GM23338 (cell line): Measurements from ENCODE around the gene ZNF426. TPM values are rescaled to one million over a fixed set of nuclear protein-coding genes. Genes with fewer than 3 reads are reported as not detected.
A peak's percentile ranks its signal among the peaks of the same experiment; 100 is the strongest.

Experiments
- ATAC-seq: fragments of 200-7000 bp; cut with Tn5 transposase; 3 replicates; pipeline ENCODE4 v1.9.1; 2020
- DNase-seq: peaks from one replicate; pipeline ENCODE4 v3.0.0-alpha.2; 2015; ENCODE audit warnings: low spot score
- H2AFZ ChIP-seq: fragments of 200-600 bp; sonication (generic); 2 replicates; pipeline ENCODE4 v1.8.0; 2016; ENCODE audit warnings: antibody characterized with exemption, mild to moderate bottlenecking, moderate library complexity
- H3F3A ChIP-seq: fragments of 200-600 bp; sonication (generic); replicated peaks from 2 replicates; pipeline ENCODE4 v1.8.0; 2017; ENCODE audit warnings: antibody characterized with exemption, mixed run types, low read depth
- H3K27ac ChIP-seq: fragments of 200-600 bp; sonication (generic); 2 replicates; pipeline ENCODE4 v1.6.1; 2016; ENCODE audit warnings: low read depth
- H3K27me3 ChIP-seq: fragments of 200-600 bp; sonication (generic); 2 replicates; pipeline ENCODE4 v1.8.0; 2016; ENCODE audit warnings: mild to moderate bottlenecking, mixed run types, moderate library complexity; ENCODE audit not compliant: insufficient read depth
- H3K36me3 ChIP-seq: fragments of 200-600 bp; sonication (generic); 2 replicates; pipeline ENCODE4 v1.8.0; 2016; ENCODE audit warnings: mild to moderate bottlenecking; ENCODE audit not compliant: insufficient read depth
- H3K4me1 ChIP-seq: fragments of 200-600 bp; sonication (generic); 2 replicates; pipeline ENCODE4 v1.8.0; 2016; ENCODE audit warnings: mild to moderate bottlenecking, moderate library complexity; ENCODE audit not compliant: insufficient read depth
- H3K4me2 ChIP-seq: fragments of 200-600 bp; sonication (generic); 2 replicates; pipeline ENCODE4 v1.7.1; 2017; ENCODE audit warnings: mixed run types
- H3K4me3 ChIP-seq: fragments of 200-600 bp; sonication (generic); 2 replicates; pipeline ENCODE4 v1.6.1; 2016; ENCODE audit warnings: mixed run types
- H3K79me2 ChIP-seq: fragments of 200-600 bp; sonication (generic); replicated peaks from 2 replicates; pipeline ENCODE4 v1.8.0; 2017; ENCODE audit warnings: mild to moderate bottlenecking; ENCODE audit not compliant: insufficient read depth
- H3K9me2 ChIP-seq: fragments of 200-600 bp; sonication (generic); 2 replicates; pipeline ENCODE4 v1.8.0; 2017; ENCODE audit not compliant: insufficient read depth
- H4K20me1 ChIP-seq: fragments of 200-600 bp; sonication (generic); replicated peaks from 2 replicates; pipeline ENCODE4 v1.8.0; 2017; ENCODE audit warnings: mild to moderate bottlenecking; ENCODE audit not compliant: insufficient read depth
- H3K27ac Mint-ChIP-seq: 2 replicates; pipeline ENCODE4 v1.8.0; 2020; ENCODE audit warnings: inconsistent platforms, mild to moderate bottlenecking, moderate library complexity, mixed read lengths
- H3K27me3 Mint-ChIP-seq: 3 replicates; pipeline ENCODE4 v1.8.0; 2022; ENCODE audit warnings: low read depth, mild to moderate bottlenecking, moderate library complexity, mixed read lengths, inconsistent platforms; ENCODE audit not compliant: insufficient read depth, poor library complexity
- H3K36me3 Mint-ChIP-seq: 3 replicates; pipeline ENCODE4 v1.8.0; 2021; ENCODE audit warnings: low read depth, mild to moderate bottlenecking, inconsistent platforms, moderate library complexity, mixed read lengths
- H3K4me1 Mint-ChIP-seq: 3 replicates; pipeline ENCODE4 v1.8.0; 2020; ENCODE audit warnings: mild to moderate bottlenecking, inconsistent platforms, mixed read lengths
- H3K4me3 Mint-ChIP-seq: 3 replicates; pipeline ENCODE4 v1.8.0; 2021; ENCODE audit warnings: moderate library complexity, mild to moderate bottlenecking, inconsistent platforms, mixed read lengths
- H3K9me3 Mint-ChIP-seq: 3 replicates; pipeline ENCODE4 v1.8.0; 2020; ENCODE audit warnings: moderate library complexity, mild to moderate bottlenecking, inconsistent platforms, mixed read lengths
- CTCF ChIP-seq, 2 experiments: fragments of 200-600 bp in 1 of 2; sonication (generic) in 1 of 2; conservative IDR thresholded peaks; 2 replicates each; pipeline versions ENCODE4 v1.5.1 to v1.6.1; 2016 to 2017; ENCODE audit warnings: antibody characterized with exemption in 2 of 2, low read depth in 2 of 2, mild to moderate bottlenecking in 2 of 2, moderate library complexity in 1 of 2
- EZH2phosphoT487 ChIP-seq: fragments of 200-600 bp; sonication (generic); IDR thresholded peaks from one replicate; pipeline ENCODE4 v1.8.1; 2018; ENCODE audit warnings: antibody characterized with exemption; ENCODE audit not compliant: unreplicated experiment
- JUNB ChIP-seq: IDR thresholded peaks from one replicate; pipeline ENCODE4 v1.6.1; 2016; ENCODE audit warnings: antibody characterized with exemption; ENCODE audit not compliant: unreplicated experiment
- NANOG ChIP-seq: IDR thresholded peaks from 2 replicates; pipeline ENCODE4 v1.6.1; 2016; ENCODE audit warnings: antibody characterized with exemption, borderline replicate concordance
- ZNF462 ChIP-seq: fragments of 250-450 bp; sonication (Bioruptor Pico); IDR thresholded peaks from 2 replicates; pipeline ENCODE4 v1.5.0; 2020; ENCODE audit warnings: mild to moderate bottlenecking, moderate library complexity
- polyA plus RNA-seq: library from polyadenylated mRNA; unstranded; fragments of >200 nt; fragmentation: Nextera tagmentation; extraction: Ambion mirVana; gene quantifications from 2 replicates; pipeline ENCODE4 v1.2.1, GENCODE V29; 2016
- total RNA-seq: library from RNA; depleted of rRNA; stranded (reverse); fragments of >200 nt; shearing (Covaris generic); gene quantifications from 2 replicates; pipeline ENCODE4 v1.2.3, GENCODE V29; 2014

Gene ZNF426
- total and polyA plus RNA-seq, 2 experiments from 2014 or later, result 11.0 to 22.7 TPM

- H4K20me1 ChIP-seq, result no peaks in the 10 kb centered on the region
- H3K27me3 ChIP-seq, result no peaks in the 10 kb centered on the region
- H3K79me2 ChIP-seq, result no peaks in the 10 kb centered on the region
- Mint-ChIP-seq H3K27me3 (peaks cover 5% of the 10 kb centered on the region), H3K27ac (no peak overlapping the region), H3K4me3 (no peak overlapping the region), H3K36me3 (peaks cover 27% of the 10 kb centered on the region; the same call in 2 of the 3 replicates), H3K4me1 (no peaks in the 10 kb centered on the region), H3K9me3 (peaks cover 95% of the 10 kb centered on the region)
- TF ChIP-seq NANOG (no peak), CTCF (conservative IDR thresholded peaks at IDR 0.05; ENCODE audit: low read depth in 2 of 2) (no peak), EZH2phosphoT487 (no peak), JUNB (no peak)
- no peaks in the 10 kb centered on the region for H3F3A ChIP-seq
- no peak overlapping the region for H3K4me3 ChIP-seq
- no peaks in the 10 kb centered on the region for H3K9me2 ChIP-seq
- H3K27ac ChIP-seq, result no peak overlapping the region
- peaks cover 5% of the 10 kb centered on the region; the same call in 1 of the 2 replicates for H3K36me3 ChIP-seq
- no peak overlapping the region for H2AFZ ChIP-seq
- ATAC-seq, result no peak
- DNase-seq, result no peak
- no peak overlapping the region for H3K4me2 ChIP-seq
- H3K4me1 ChIP-seq, result no peaks in the 10 kb centered on the region
These were observed 37.6 kb downstream of the ZNF426 start for GRCh38 chr19:9500796-9501195.

GRCh38 chr19:9498183-9498902 lies 40.1 kb downstream of the ZNF426 start, which contains the start of gene ZNF560:
Gene ZNF560 (minus strand): TSS chr19:9498616. CDS start chr19:9475313, 23,303 bp downstream.
- H3K4me3 ChIP-seq, result peak within 1 kb of the TSS; percentile 30; the same call in 1 of the 2 replicates
- DNase-seq (peak; percentile 47), ATAC-seq (peak; percentile 74)
- no peaks in the 10 kb centered on the region for H3F3A ChIP-seq
- Mint-ChIP-seq H3K9me3 (peaks cover 94% of the 10 kb centered on the region), H3K4me1 (no peaks in the 10 kb centered on the region), H3K4me3 (peak within 1 kb of the TSS; percentile 53; the same call in 2 of the 3 replicates), H3K27ac (no peak within 1 kb of the TSS), H3K36me3 (peaks cover 29% of the 10 kb centered on the region; the same call in 2 of the 3 replicates), H3K27me3 (peaks cover 3% of the 10 kb centered on the region)
- H2AFZ ChIP-seq, result peak within 1 kb of the TSS; percentile 81; the same call in 1 of the 2 replicates
- no peaks in the 10 kb centered on the region for H3K79me2 ChIP-seq
- no peak for TF ChIP-seq NANOG
- TF ChIP-seq ZNF462 (CRISPR knock-in tag), result no peak
- TF ChIP-seq CTCF (conservative IDR thresholded peaks at IDR 0.05; ENCODE audit: low read depth in 2 of 2), result peak in 1 of 2 experiments; percentile 32; a peak in 3 of 4 replicates
- H3K27me3 ChIP-seq, result no peaks in the 10 kb centered on the region
- H4K20me1 ChIP-seq, result no peaks in the 10 kb centered on the region
- no peak within 1 kb of the TSS for H3K4me2 ChIP-seq
- peaks cover 5% of the 10 kb centered on the region; the same call in 1 of the 2 replicates for H3K36me3 ChIP-seq
- no peaks in the 10 kb centered on the region for H3K9me2 ChIP-seq
- no peaks in the 10 kb centered on the region for H3K4me1 ChIP-seq
- H3K27ac ChIP-seq, result no peak within 1 kb of the TSS
